WTC11 (cell line): ENCODE results near the gene GAL3ST1. TPM values are rescaled to one million over a fixed set of nuclear protein-coding genes. Genes with fewer than 3 reads are reported as not detected.

ENCODE experiments used
- ATAC-seq: fragments of 200-7000 bp; cut with Tn5 transposase; 2 replicates; pipeline ENCODE4 v1.10.0; 2021; ENCODE audit warnings: mild to moderate bottlenecking, moderate library complexity
- CTCF ChIA-PET: fragments of 300-600 bp; sonication (Branson Sonifier 250); formaldehyde crosslinking; loops from one replicate; lab custom pipeline; 2021; ENCODE audit warnings: antibody characterized with exemption; lab: Charles Lee
- POLR2A ChIA-PET: fragments of 350-600 bp; sonication (Branson Sonifier 250); formaldehyde crosslinking; loops from one replicate; lab custom pipeline; 2021; ENCODE audit warnings: antibody characterized with exemption; lab: Charles Lee
- DNase-seq: peaks from one replicate; pipeline ENCODE4 v3.0.0; 2021; ENCODE audit warnings: low spot score
- H3K27ac Mint-ChIP-seq: 2 replicates; pipeline ENCODE4 v1.8.0; 2021; ENCODE audit warnings: mixed read lengths
- H3K27me3 Mint-ChIP-seq: 2 replicates; pipeline ENCODE4 v1.8.0; 2021; ENCODE audit warnings: low read depth, mild to moderate bottlenecking, moderate library complexity, mixed read lengths
- H3K36me3 Mint-ChIP-seq: 2 replicates; pipeline ENCODE4 v1.8.0; 2021; ENCODE audit warnings: mixed read lengths
- H3K4me1 Mint-ChIP-seq: 2 replicates; pipeline ENCODE4 v1.8.0; 2022; ENCODE audit warnings: mixed read lengths
- H3K4me3 Mint-ChIP-seq: 2 replicates; pipeline ENCODE4 v1.8.0; 2021; ENCODE audit warnings: mild to moderate bottlenecking, moderate library complexity, mixed read lengths
- H3K9me3 Mint-ChIP-seq: 2 replicates; pipeline ENCODE4 v1.8.0; 2021; ENCODE audit warnings: mixed read lengths
- AR ChIP-seq: fragments of 250-450 bp; sonication (Bioruptor Pico); IDR thresholded peaks from 2 replicates; pipeline ENCODE4 v1.9.0; 2021; ENCODE audit warnings: mild to moderate bottlenecking
- ATF1 ChIP-seq: sonication (generic); formaldehyde crosslinking; IDR thresholded peaks from 2 replicates; pipeline ENCODE4 v1.8.1; 2023; ENCODE audit warnings: mild to moderate bottlenecking, moderate library complexity, missing genetic modification reagents
- ATF3 ChIP-seq: sonication (generic); formaldehyde crosslinking; conservative IDR thresholded peaks from 2 replicates; pipeline ENCODE4 v1.8.1; 2022; ENCODE audit warnings: mild to moderate bottlenecking, missing genetic modification reagents
- ATF6 ChIP-seq: sonication (generic); formaldehyde crosslinking; IDR thresholded peaks from 2 replicates; pipeline ENCODE4 v1.8.1; 2023; ENCODE audit warnings: mild to moderate bottlenecking, missing genetic modification reagents
- CBFB ChIP-seq: sonication (generic); formaldehyde crosslinking; IDR thresholded peaks from 2 replicates; pipeline ENCODE4 v1.8.1; 2022; ENCODE audit warnings: mild to moderate bottlenecking, low read depth, missing genetic modification reagents
- CDX4 ChIP-seq: fragments of 250-450 bp; sonication (Bioruptor Pico); IDR thresholded peaks from 2 replicates; pipeline ENCODE4 v1.9.0; 2021; ENCODE audit warnings: moderate library complexity, mild to moderate bottlenecking, inconsistent platforms, borderline replicate concordance
- FOXP1 ChIP-seq: sonication (generic); formaldehyde crosslinking; IDR thresholded peaks from 2 replicates; pipeline ENCODE4 v1.8.0; 2022; ENCODE audit warnings: missing genetic modification reagents, mild to moderate bottlenecking, moderate library complexity, borderline replicate concordance
- GABPB1 ChIP-seq: sonication (generic); formaldehyde crosslinking; IDR thresholded peaks from 2 replicates; pipeline ENCODE4 v1.8.1; 2023; ENCODE audit warnings: mild to moderate bottlenecking, missing genetic modification reagents
- MXD4 ChIP-seq: fragments of 250-450 bp; sonication (Bioruptor Pico); IDR thresholded peaks from 2 replicates; pipeline ENCODE4 v1.8.0; 2021; ENCODE audit warnings: mild to moderate bottlenecking, moderate library complexity, borderline replicate concordance
- NFATC4 ChIP-seq: fragments of 250-450 bp; sonication (Bioruptor Pico); IDR thresholded peaks from 2 replicates; pipeline ENCODE4 v1.9.0; 2021; ENCODE audit warnings: mild to moderate bottlenecking
- NR2C2 ChIP-seq: sonication (generic); formaldehyde crosslinking; IDR thresholded peaks from 2 replicates; pipeline ENCODE4 v1.8.0; 2022; ENCODE audit warnings: mild to moderate bottlenecking, missing genetic modification reagents
- PREB ChIP-seq: sonication (generic); formaldehyde crosslinking; IDR thresholded peaks from 2 replicates; pipeline ENCODE4 v1.8.1; 2022; ENCODE audit warnings: mild to moderate bottlenecking, missing genetic modification reagents, moderate library complexity, borderline replicate concordance
- RELA ChIP-seq: sonication (generic); formaldehyde crosslinking; IDR thresholded peaks from 2 replicates; pipeline ENCODE4 v1.8.1; 2022; ENCODE audit warnings: missing genetic modification reagents, mild to moderate bottlenecking, borderline replicate concordance
- SMAD4 ChIP-seq: sonication (generic); formaldehyde crosslinking; IDR thresholded peaks from 2 replicates; pipeline ENCODE4 v1.8.0; 2022; ENCODE audit warnings: mild to moderate bottlenecking, missing genetic modification reagents
- TEAD1 ChIP-seq: sonication (generic); formaldehyde crosslinking; IDR thresholded peaks from 2 replicates; pipeline ENCODE4 v1.8.0; 2022; ENCODE audit warnings: mild to moderate bottlenecking, missing genetic modification reagents
- ZNF396 ChIP-seq: fragments of 250-450 bp; sonication (Bioruptor Pico); IDR thresholded peaks from 2 replicates; pipeline ENCODE4 v1.8.0; 2021; ENCODE audit warnings: mild to moderate bottlenecking, moderate library complexity, borderline replicate concordance
- ZNF416 ChIP-seq: fragments of 250-450 bp; sonication (Bioruptor Pico); IDR thresholded peaks from 2 replicates; pipeline ENCODE4 v1.9.0; 2021; ENCODE audit warnings: mild to moderate bottlenecking, inconsistent platforms
- ZNF425 ChIP-seq: fragments of 250-450 bp; sonication (Bioruptor Pico); conservative IDR thresholded peaks from 2 replicates; pipeline ENCODE4 v1.9.0; 2021; ENCODE audit warnings: mild to moderate bottlenecking
- ZSCAN18 ChIP-seq: fragments of 250-450 bp; sonication (Bioruptor Pico); IDR thresholded peaks from 2 replicates; pipeline ENCODE4 v2.1.2; 2022; ENCODE audit warnings: mild to moderate bottlenecking, moderate library complexity
- total RNA-seq: library from RNA; stranded (reverse); gene quantifications from 3 replicates; pipeline ENCODE4 v1.2.3, GENCODE V29; 2021

The GAL3ST1 gene
- total RNA-seq, 1 experiment from 2014 or later, result 11.0 TPM

GRCh38 chr22:30539368-30539767 is 35.1 kb downstream of the GAL3ST1 start (continued):
- TF ChIP-seq NFATC4 (no peak), CBFB (CRISPR knock-in tag) (no peak)
- TF ChIP-seq, all 79 proteins: peak for 0

- no peaks in the 10 kb centered on the region for H3K9me3 Mint-ChIP-seq
- no peak for ATAC-seq
- TF ChIP-seq ZNF425 (CRISPR knock-in tag) (no peak), AR (CRISPR knock-in tag) (no peak), ZNF396 (CRISPR knock-in tag) (no peak), GABPB1 (no peak), TEAD1 (no peak), FOXP1 (CRISPR knock-in tag) (no peak), ATF6 (CRISPR knock-in tag) (no peak)
- TF ChIP-seq, all 79 proteins: peak for 0
- DNase-seq, result no peak
- CTCF ChIA-PET, result interaction anchor here (1.0 to 1.9 kb wide), 2 partner anchors 17 to 19 kb away, joined by 3 to 6 read pairs; no protein-coding TSS in a partner anchor
- Mint-ChIP-seq H3K27me3 (peaks cover 8% of the 10 kb centered on the region), H3K36me3 (no peaks in the 10 kb centered on the region), H3K27ac (no peak overlapping the region), H3K4me3 (no peak overlapping the region), H3K4me1 (peaks cover 17% of the 10 kb centered on the region)
- POLR2A ChIA-PET, result no interaction called here
These were observed 36.2 kb downstream of the GAL3ST1 start for GRCh38 chr22:30538280-30538679.

GRCh38 chr22:30537083-30537731 is 37.3 kb downstream of the GAL3ST1 start:
- no peaks in the 10 kb centered on the region for H3K9me3 Mint-ChIP-seq
- H3K27me3 Mint-ChIP-seq, result no peaks in the 10 kb centered on the region
- no peak overlapping the region for H3K27ac Mint-ChIP-seq
- no peak overlapping the region for H3K4me3 Mint-ChIP-seq
- ATAC-seq, result no peak
- H3K36me3 Mint-ChIP-seq, result no peaks in the 10 kb centered on the region
- DNase-seq, result no peak
- peaks cover 12% of the 10 kb centered on the region for H3K4me1 Mint-ChIP-seq
- CTCF ChIA-PET, result interaction anchor here (1.0 to 1.9 kb wide), 3 partner anchors 16 to 20 kb away, joined by 3 to 6 read pairs (median 3); no protein-coding TSS in a partner anchor
- POLR2A ChIA-PET, result interaction anchor here (0.7 kb wide), 1 partner anchor 485 kb away, joined by 4 read pairs; no protein-coding TSS in a partner anchor
- TF ChIP-seq ZNF416 (no peak), FOXP1 (CRISPR knock-in tag) (no peak), PREB (CRISPR knock-in tag) (no peak), NR2C2 (CRISPR knock-in tag) (no peak), CDX4 (CRISPR knock-in tag) (no peak), MXD4 (CRISPR knock-in tag) (no peak), ZNF425 (CRISPR knock-in tag) (no peak), ZSCAN18 (CRISPR knock-in tag) (no peak), RELA (CRISPR knock-in tag) (no peak), ATF3 (CRISPR knock-in tag) (no peak), SMAD4 (no peak), ATF1 (CRISPR knock-in tag) (no peak)
